WTC11 (cell line): ENCODE data around the gene DMBX1.

Source experiments
- CTCF ChIP-seq: fragments of 200-600 bp; IDR thresholded peaks from 2 replicates; pipeline ENCODE4 v1.8.0; 2022; ENCODE audit warnings: antibody characterized with exemption
- ESRRA ChIP-seq: sonication (generic); formaldehyde crosslinking; IDR thresholded peaks from 2 replicates; pipeline ENCODE4 v1.8.1; 2022; ENCODE audit warnings: mild to moderate bottlenecking, missing genetic modification reagents, borderline replicate concordance
- FOXP1 ChIP-seq: sonication (generic); formaldehyde crosslinking; IDR thresholded peaks from 2 replicates; pipeline ENCODE4 v1.8.0; 2022; ENCODE audit warnings: missing genetic modification reagents, mild to moderate bottlenecking, moderate library complexity, borderline replicate concordance
- RORB ChIP-seq: fragments of 250-450 bp; sonication (Bioruptor Pico); IDR thresholded peaks from 2 replicates; pipeline ENCODE4 v1.9.0; 2021; ENCODE audit warnings: mild to moderate bottlenecking
- STAT6 ChIP-seq: sonication (generic); formaldehyde crosslinking; conservative IDR thresholded peaks from 2 replicates; pipeline ENCODE4 v1.8.1; 2023; ENCODE audit warnings: mild to moderate bottlenecking, low read depth, missing genetic modification reagents, moderate library complexity
- TEAD4 ChIP-seq: sonication (generic); formaldehyde crosslinking; IDR thresholded peaks from 2 replicates; pipeline ENCODE4 v1.8.0; 2022; ENCODE audit warnings: mild to moderate bottlenecking, missing genetic modification reagents
- TP53 ChIP-seq: sonication (generic); formaldehyde crosslinking; IDR thresholded peaks from 2 replicates; pipeline ENCODE4 v1.8.1; 2023; ENCODE audit warnings: mild to moderate bottlenecking, missing genetic modification reagents
- USF2 ChIP-seq: sonication (generic); formaldehyde crosslinking; IDR thresholded peaks from 2 replicates; pipeline ENCODE4 v1.8.1; 2023; ENCODE audit warnings: mild to moderate bottlenecking, missing genetic modification reagents, moderate library complexity
- ZNF281 ChIP-seq: sonication (generic); formaldehyde crosslinking; IDR thresholded peaks from 2 replicates; pipeline ENCODE4 v1.8.0; 2023; ENCODE audit warnings: mild to moderate bottlenecking, missing genetic modification reagents
- TF ChIP-seq, protein P1 (sequence below): sonication (generic); formaldehyde crosslinking; IDR thresholded peaks from 2 replicates; pipeline ENCODE4 v1.8.0; 2022; ENCODE audit warnings: mild to moderate bottlenecking, missing genetic modification reagents
- TF ChIP-seq, protein P2 (sequence below): sonication (generic); formaldehyde crosslinking; IDR thresholded peaks from 2 replicates; pipeline ENCODE4 v1.8.1; 2022; ENCODE audit warnings: low read depth, mild to moderate bottlenecking, moderate library complexity, missing genetic modification reagents, borderline replicate concordance

DNA sequence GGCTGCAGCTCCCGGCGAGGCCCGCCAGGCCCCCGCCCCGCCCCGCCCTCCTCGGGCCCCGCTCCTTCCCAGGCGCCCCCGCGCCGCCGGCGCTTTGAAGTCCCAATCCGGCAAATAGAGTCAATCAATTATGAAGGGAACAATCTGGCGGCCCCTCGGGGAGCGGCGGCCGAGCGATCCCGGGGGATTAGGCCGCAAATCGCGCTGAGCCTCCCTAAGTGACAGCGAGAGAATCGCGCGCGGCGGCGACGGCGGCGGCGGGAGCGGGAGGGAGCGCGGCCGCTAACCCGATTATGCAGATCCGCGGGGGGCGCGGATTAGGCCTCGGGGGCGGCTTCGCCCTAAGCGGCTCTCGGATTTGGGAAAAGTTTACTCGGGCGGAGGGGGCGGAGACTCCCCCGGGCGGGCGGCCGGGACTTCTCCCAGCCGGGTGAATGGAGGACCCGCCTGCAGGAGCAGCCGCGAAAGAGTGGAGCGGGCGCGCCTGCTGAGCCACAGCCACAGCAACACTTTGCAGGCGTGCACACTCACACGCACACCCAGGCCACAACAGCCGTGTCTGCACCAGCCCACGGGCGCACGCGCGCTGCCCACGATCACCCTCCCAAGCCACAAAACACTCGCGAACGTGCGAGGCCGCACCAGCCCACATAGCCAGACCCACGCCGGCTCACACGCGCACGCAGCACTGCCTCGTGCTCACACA is 23.0 kb upstream of the DMBX1 start:
- no peak for TF ChIP-seq CTCF
- no peak for TF ChIP-seq ESRRA
- TF ChIP-seq TP53 (CRISPR knock-in tag): no peak
- no peak for TF ChIP-seq STAT6
- no peak for TF ChIP-seq ZNF281 (CRISPR knock-in tag)
- TF ChIP-seq TEAD4 (CRISPR knock-in tag): no peak
- TF ChIP-seq, protein P1, sequence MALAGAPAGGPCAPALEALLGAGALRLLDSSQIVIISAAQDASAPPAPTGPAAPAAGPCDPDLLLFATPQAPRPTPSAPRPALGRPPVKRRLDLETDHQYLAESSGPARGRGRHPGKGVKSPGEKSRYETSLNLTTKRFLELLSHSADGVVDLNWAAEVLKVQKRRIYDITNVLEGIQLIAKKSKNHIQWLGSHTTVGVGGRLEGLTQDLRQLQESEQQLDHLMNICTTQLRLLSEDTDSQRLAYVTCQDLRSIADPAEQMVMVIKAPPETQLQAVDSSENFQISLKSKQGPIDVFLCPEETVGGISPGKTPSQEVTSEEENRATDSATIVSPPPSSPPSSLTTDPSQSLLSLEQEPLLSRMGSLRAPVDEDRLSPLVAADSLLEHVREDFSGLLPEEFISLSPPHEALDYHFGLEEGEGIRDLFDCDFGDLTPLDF: no peak
- TF ChIP-seq USF2 (CRISPR knock-in tag): no peak
- TF ChIP-seq, protein P2, sequence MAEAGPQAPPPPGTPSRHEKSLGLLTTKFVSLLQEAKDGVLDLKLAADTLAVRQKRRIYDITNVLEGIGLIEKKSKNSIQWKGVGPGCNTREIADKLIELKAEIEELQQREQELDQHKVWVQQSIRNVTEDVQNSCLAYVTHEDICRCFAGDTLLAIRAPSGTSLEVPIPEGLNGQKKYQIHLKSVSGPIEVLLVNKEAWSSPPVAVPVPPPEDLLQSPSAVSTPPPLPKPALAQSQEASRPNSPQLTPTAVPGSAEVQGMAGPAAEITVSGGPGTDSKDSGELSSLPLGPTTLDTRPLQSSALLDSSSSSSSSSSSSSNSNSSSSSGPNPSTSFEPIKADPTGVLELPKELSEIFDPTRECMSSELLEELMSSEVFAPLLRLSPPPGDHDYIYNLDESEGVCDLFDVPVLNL (CRISPR knock-in tag): no peak
- no peak for TF ChIP-seq FOXP1 (CRISPR knock-in tag)
- no peak for TF ChIP-seq RORB
